H1 (cell line): ENCODE data around the gene CLP1. TPM values are rescaled to one million over a fixed set of nuclear protein-coding genes. Genes with fewer than 3 reads are reported as not detected.

Source experiments
- CTCF ChIA-PET: fragments of 300-600 bp; sonication (Branson Sonifier 250); formaldehyde crosslinking; loops from one replicate; lab custom pipeline; 2021; ENCODE audit not compliant: partially characterized antibody; lab: Charles Lee
- POLR2A ChIA-PET: fragments of 300-600 bp; sonication (Branson Sonifier 250); formaldehyde crosslinking; loops from one replicate; lab custom pipeline; 2021; ENCODE audit warnings: inconsistent platforms; ENCODE audit not compliant: partially characterized antibody; lab: Charles Lee
- DNase-seq, 2 experiments: peaks; one replicate each; pipeline versions ENCODE4 v3.0.0 to v3.0.0-alpha.2; 2010 to 2022; ENCODE audit warnings: low spot score in 2 of 2, low read depth in 1 of 2, mixed read lengths in 1 of 2
- FAIRE-seq: peaks from 2 replicates; lab custom pipeline; 2011; peaks lifted over from hg19 to GRCh38; lab: Jason Lieb, UNC
- H2AFZ ChIP-seq: 2 replicates; pipeline ENCODE4 v1.8.1; 2012; ENCODE audit warnings: low read length, inconsistent platforms
- H2AK5ac ChIP-seq: 2 replicates; pipeline ENCODE4 v1.6.1; 2013; ENCODE audit warnings: low read depth, low read length
- H2BK120ac ChIP-seq: replicated peaks from 2 replicates; pipeline ENCODE3; 2013; ENCODE audit warnings: low read depth, low read length, inconsistent platforms
- H2BK12ac ChIP-seq: 2 replicates; pipeline ENCODE4 v1.6.1; 2013; ENCODE audit warnings: low read depth, low read length
- H2BK15ac ChIP-seq: 2 replicates; pipeline ENCODE4 v1.6.1; 2013; ENCODE audit warnings: low read length
- H2BK20ac ChIP-seq: 2 replicates; pipeline ENCODE4 v1.6.1; 2013; ENCODE audit warnings: low read length
- H2BK5ac ChIP-seq: 2 replicates; pipeline ENCODE4 v1.6.1; 2013; ENCODE audit warnings: low read depth, low read length
- H3K14ac ChIP-seq: 2 replicates; pipeline ENCODE4 v1.6.1; 2013; ENCODE audit warnings: inconsistent platforms; ENCODE audit not compliant: insufficient read length
- H3K18ac ChIP-seq: 2 replicates; pipeline ENCODE4 v1.6.1; 2013; ENCODE audit warnings: low read length; ENCODE audit errors: extremely low read depth
- H3K23ac ChIP-seq: 2 replicates; pipeline ENCODE4 v1.6.1; 2013; ENCODE audit warnings: inconsistent platforms; ENCODE audit not compliant: insufficient read length
- H3K23me2 ChIP-seq: 2 replicates; pipeline ENCODE4 v1.6.1; 2013; ENCODE audit warnings: low read depth, low read length
- H3K27ac ChIP-seq: 2 replicates; pipeline ENCODE4 v1.6.1; 2011; ENCODE audit warnings: low read depth, low read length, inconsistent platforms
- H3K27me3 ChIP-seq, 4 experiments: replicated peaks in 1 of 4; 1 replicate in 1 of 4; 2 replicates in 3 of 4; pipeline versions ENCODE4 v1.6.1 to v1.8.1; 2011 to 2013; ENCODE audit warnings: low read length in 3 of 4, mild to moderate bottlenecking in 3 of 4, inconsistent platforms in 2 of 4, mixed read lengths in 2 of 4, moderate library complexity in 1 of 4; ENCODE audit not compliant: control insufficient read depth in 3 of 4, insufficient read depth in 3 of 4; ENCODE audit errors: extremely low read depth in 1 of 4
- H3K36me3 ChIP-seq, 4 experiments: 2 replicates each; pipeline versions ENCODE4 v1.6.1 to v1.8.1; 2011 to 2013; ENCODE audit warnings: mild to moderate bottlenecking in 4 of 4, low read length in 3 of 4, moderate library complexity in 2 of 4, control low read depth in 1 of 4, inconsistent platforms in 1 of 4; ENCODE audit not compliant: insufficient read depth in 4 of 4, control insufficient read depth in 2 of 4
- H3K4ac ChIP-seq: replicated peaks from 2 replicates; pipeline ENCODE3; 2013; ENCODE audit warnings: low read length, low read depth, mixed read lengths, inconsistent platforms; ENCODE audit not compliant: insufficient read length
- H3K4me1 ChIP-seq, 4 experiments: replicated peaks in 1 of 4; 1 replicate in 1 of 4; 2 replicates in 3 of 4; pipeline versions ENCODE4 v1.6.1 to v1.8.1; 2011 to 2013; ENCODE audit warnings: low read length in 3 of 4, inconsistent platforms in 2 of 4, mixed read lengths in 1 of 4; ENCODE audit not compliant: insufficient read depth in 4 of 4, control insufficient read depth in 3 of 4
- H3K4me2 ChIP-seq, 2 experiments: 2 replicates each; pipeline versions ENCODE4 v1.6.1 to v1.8.1; 2011 to 2013; ENCODE audit warnings: low read depth in 2 of 2, low read length in 2 of 2, control low read depth in 1 of 2, inconsistent platforms in 1 of 2, mild to moderate bottlenecking in 1 of 2; ENCODE audit not compliant: insufficient read depth in 1 of 2
- H3K4me3 ChIP-seq, 4 experiments: fragments of 200-600, 300-600 bp in 1 of 4; sonication (generic), shearing (Covaris generic), sonication (Bioruptor Twin) in 1 of 4; 2 replicates each; pipeline versions ENCODE4 v1.5.1 to v1.8.1; 2011 to 2016; ENCODE audit warnings: low read length in 4 of 4, low read depth in 3 of 4, control low read depth in 2 of 4, inconsistent platforms in 2 of 4, mild to moderate bottlenecking in 2 of 4, mixed read lengths in 1 of 4, moderate library complexity in 1 of 4; ENCODE audit not compliant: insufficient read depth in 2 of 4; ENCODE audit errors: extremely low read depth in 1 of 4
- H3K56ac ChIP-seq: replicated peaks from 2 replicates; pipeline ENCODE3; 2013; ENCODE audit warnings: low read depth, mild to moderate bottlenecking, mixed read lengths, low read length, inconsistent platforms; ENCODE audit not compliant: insufficient read length
- H3K79me1 ChIP-seq: 2 replicates; pipeline ENCODE4 v1.6.1; 2013; ENCODE audit warnings: low read depth, low read length, control low read depth
- H3K79me2 ChIP-seq, 2 experiments: 2 replicates each; pipeline versions ENCODE4 v1.6.1 to v1.8.1; 2012 to 2013; ENCODE audit warnings: low read length in 2 of 2, mild to moderate bottlenecking in 2 of 2, inconsistent platforms in 1 of 2; ENCODE audit not compliant: insufficient read depth in 2 of 2, control insufficient read depth in 1 of 2
- H3K9ac ChIP-seq, 4 experiments: replicated peaks in 1 of 4; 1 replicate in 1 of 4; 2 replicates in 3 of 4; pipeline versions ENCODE4 v1.6.1 to v1.8.1; 2011 to 2013; ENCODE audit warnings: low read depth in 3 of 4, low read length in 3 of 4, control low read depth in 2 of 4, mild to moderate bottlenecking in 2 of 4, moderate library complexity in 2 of 4, inconsistent platforms in 1 of 4; ENCODE audit errors: extremely low read depth in 1 of 4
- H3K9me3 ChIP-seq, 2 experiments: 2 replicates each; pipeline versions ENCODE4 v1.6.1 to v1.8.1; 2012 to 2013; ENCODE audit warnings: mild to moderate bottlenecking in 2 of 2, moderate library complexity in 2 of 2, control low read depth in 1 of 2, inconsistent platforms in 1 of 2, low read depth in 1 of 2, low read length in 1 of 2, mixed read lengths in 1 of 2; ENCODE audit not compliant: insufficient read depth in 2 of 2
- H4K20me1 ChIP-seq, 2 experiments: replicated peaks in 1 of 2; 2 replicates each; pipeline versions ENCODE3 to v1.8.1; 2011 to 2013; ENCODE audit warnings: inconsistent platforms in 2 of 2, low read length in 2 of 2, mild to moderate bottlenecking in 1 of 2; ENCODE audit not compliant: insufficient read depth in 2 of 2, control insufficient read depth in 1 of 2
- H4K5ac ChIP-seq: 2 replicates; pipeline ENCODE4 v1.6.1; 2013; ENCODE audit warnings: low read length, low read depth, mixed read lengths, inconsistent platforms; ENCODE audit not compliant: insufficient read length
- H4K8ac ChIP-seq: 2 replicates; pipeline ENCODE4 v1.8.0; 2013; ENCODE audit warnings: mild to moderate bottlenecking, moderate library complexity, low read length, inconsistent platforms; ENCODE audit not compliant: insufficient read depth; ENCODE audit errors: extremely low read depth
- H4K91ac ChIP-seq: replicated peaks from 2 replicates; pipeline ENCODE3; 2013; ENCODE audit warnings: low read length, mixed read lengths, inconsistent platforms; ENCODE audit not compliant: insufficient read length
- CHD2 ChIP-seq: IDR thresholded peaks from 2 replicates; pipeline ENCODE4 v1.6.1; 2012; ENCODE audit warnings: low read length, improper control_type of control experiment
- EGR1 ChIP-seq: IDR thresholded peaks from 2 replicates; pipeline ENCODE4 v1.6.1; 2011; ENCODE audit warnings: low read depth, low read length, borderline replicate concordance
- GABPA ChIP-seq: IDR thresholded peaks from 2 replicates; pipeline ENCODE4 v1.6.1; 2011; ENCODE audit warnings: mild to moderate bottlenecking, low read length, moderate library complexity, borderline replicate concordance; ENCODE audit not compliant: insufficient read depth
- HDAC6 ChIP-seq: IDR thresholded peaks from one replicate; pipeline ENCODE4 v1.7.1; 2012; ENCODE audit warnings: low read depth, mild to moderate bottlenecking, inconsistent platforms, low read length, moderate library complexity
- JUND ChIP-seq: IDR thresholded peaks from 2 replicates; pipeline ENCODE4 v1.6.1; 2011; ENCODE audit warnings: mild to moderate bottlenecking, improper control_type of control experiment, low read length
- MAFK ChIP-seq: IDR thresholded peaks from 2 replicates; pipeline ENCODE4 v1.6.1; 2012; ENCODE audit warnings: low read depth, mild to moderate bottlenecking, improper control_type of control experiment, low read length
- POU5F1 ChIP-seq: IDR thresholded peaks from 2 replicates; pipeline ENCODE4 v1.6.1; 2011; ENCODE audit warnings: low read depth, mild to moderate bottlenecking, low read length, moderate library complexity
- TBP ChIP-seq: IDR thresholded peaks from 2 replicates; pipeline ENCODE4 v1.6.1; 2011; ENCODE audit warnings: low read depth, low read length, improper control_type of control experiment
- TCF12 ChIP-seq: IDR thresholded peaks from 2 replicates; pipeline ENCODE4 v1.6.1; 2011; ENCODE audit warnings: low read depth, mild to moderate bottlenecking, low read length
- WGBS, 2 experiments: shearing (Covaris generic) in 1 of 2; methylation state at CpG; one replicate each; pipeline versions ENCODE4 v1.1.6 to v1.1.7; 2013 to 2015; ENCODE audit warnings: low lambda C conversion rate in 2 of 2, mixed read lengths in 2 of 2, inconsistent platforms in 1 of 2, low coverage in 1 of 2, missing lambda C conversion rate in 1 of 2; ENCODE audit not compliant: insufficient replicate concordance in 2 of 2, insufficient coverage in 1 of 2, insufficient read length in 1 of 2; ENCODE audit errors: extremely low coverage in 1 of 2, missing lambda C conversion rate in 1 of 2; 5-methylcytosine and 5-hydroxymethylcytosine counted together
- polyA plus RNA-seq, 7 experiments: library from polyadenylated mRNA; depleted of rRNA in 3 of 7; stranded (reverse) in 5 of 7; unstranded in 2 of 7; fragments of >200 nt in 5 of 7; fragments of 200-250 nt in 2 of 7; gene quantifications; 1 replicate in 5 of 7; 2 replicates in 1 of 7; 4 replicates in 1 of 7; pipeline versions ENCODE4 v1.2.1 to v1.2.3, GENCODE V29; 2011 to 2013; ENCODE audit warnings: missing spikeins in 2 of 7, mixed read lengths in 2 of 7
- total RNA-seq: library from RNA; stranded (reverse); fragmentation: NEBNext Ultra II Directional; extraction: Animal tissue kit (Norgen Biotek cat#: 25700); gene quantifications from 2 replicates; pipeline ENCODE4 v1.2.1, GENCODE V29; 2021
- TF ChIP-seq, protein P1 (sequence below), 3 experiments: IDR thresholded peaks; 1 replicate in 2 of 3; 2 replicates in 1 of 3; pipeline versions ENCODE4 v1.5.1 to v1.6.1; 2011; ENCODE audit warnings: low read length in 3 of 3, mild to moderate bottlenecking in 3 of 3, inconsistent platforms in 2 of 3, low read depth in 1 of 3, moderate library complexity in 1 of 3; ENCODE audit not compliant: insufficient read depth in 1 of 3; ENCODE audit errors: control extremely low read depth in 1 of 3
- TF ChIP-seq, protein P2 (sequence below): IDR thresholded peaks from 2 replicates; pipeline ENCODE4 v1.6.1; 2011; ENCODE audit warnings: low read depth, mild to moderate bottlenecking, low read length; ENCODE audit not compliant: insufficient read depth

CLP1 gene
- total and polyA plus RNA-seq, 2 of the 8 experiments (the other 6 are each of a cell fraction or from before 2014, with no cell fraction given): 29.4 to 29.9 TPM

DNA sequence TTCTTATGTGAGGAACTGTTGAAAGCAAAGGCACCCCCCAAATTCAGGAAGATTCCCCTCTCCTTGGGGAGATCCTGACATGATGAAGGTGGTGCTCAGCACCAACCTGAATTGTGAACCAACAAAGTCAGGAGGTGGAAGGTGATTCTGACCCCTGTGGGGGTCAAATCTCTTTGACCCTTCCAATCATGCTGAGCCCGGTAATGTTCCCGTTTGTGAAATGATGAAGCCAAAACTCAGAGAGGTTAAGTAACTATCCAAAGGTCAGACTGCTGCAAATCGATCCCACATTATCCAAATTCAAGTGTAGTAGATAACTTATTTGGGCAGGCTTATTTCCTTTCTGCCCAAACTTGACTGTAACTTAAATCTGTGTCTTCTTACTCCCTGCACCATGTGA is 41.0 kb upstream of the CLP1 start:
- ChIA-PET POLR2A (interaction anchor here (1.5 to 51.1 kb wide), 3 partner anchors 9 to 43 kb away, joined by 4 to 1546 read pairs (median 5); partner anchors contain the start of genes CLP1 and YPEL4), CTCF (interaction anchor here (1.0 to 12.6 kb wide), 5 partner anchors 19 to 87 kb away, joined by 3 to 129 read pairs (median 4); partner anchors contain the start of gene SERPING1)
- no peak overlapping the region for H3K23ac ChIP-seq
- H2AK5ac ChIP-seq: no peak overlapping the region
- no peaks in the 10 kb centered on the region for H3K27me3 ChIP-seq
- H4K5ac ChIP-seq: no peak overlapping the region
- H3K79me1 ChIP-seq: no peaks in the 10 kb centered on the region
- no peak overlapping the region for H4K91ac ChIP-seq
- H3K4me1 ChIP-seq: no peaks in the 10 kb centered on the region
- H3K9ac ChIP-seq: no peak overlapping the region
- no peak overlapping the region for H3K14ac ChIP-seq
- H3K18ac ChIP-seq: no peak overlapping the region
- no peak overlapping the region for H2BK20ac ChIP-seq
- no peak for DNase-seq
- peaks cover 0 to 23% (median 6%) of the 10 kb centered on the region in 4 experiments; a peak in 7 of 8 replicates for H3K36me3 ChIP-seq
- no peak overlapping the region for H2BK5ac ChIP-seq
- no peak overlapping the region for H2BK12ac ChIP-seq
- no peak overlapping the region for H3K4ac ChIP-seq
- no peaks in the 10 kb centered on the region for H3K23me2 ChIP-seq
- H2AFZ ChIP-seq: no peak overlapping the region
- no peak overlapping the region for H4K8ac ChIP-seq
- no peak overlapping the region for H3K56ac ChIP-seq
- H3K4me2 ChIP-seq: no peak overlapping the region
- no peak overlapping the region for H2BK120ac ChIP-seq
- H3K79me2 ChIP-seq: no peaks in the 10 kb centered on the region
- 97% methylated on average over 3 of the region's 3 CpGs; no CpG with 5 or more reads in 1 of the 2 experiments for WGBS, 2 experiments
- peaks cover 5 to 10% of the 10 kb centered on the region in 2 experiments; a peak in 3 of 4 replicates for H3K9me3 ChIP-seq
- H3K4me3 ChIP-seq: no peak overlapping the region
- H2BK15ac ChIP-seq: no peak overlapping the region
- H4K20me1 ChIP-seq: no peaks in the 10 kb centered on the region
- no peak overlapping the region for H3K27ac ChIP-seq
- FAIRE-seq: no peak
- TF ChIP-seq MAFK: no peak
- TF ChIP-seq POU5F1: no peak
- TF ChIP-seq, protein P1, sequence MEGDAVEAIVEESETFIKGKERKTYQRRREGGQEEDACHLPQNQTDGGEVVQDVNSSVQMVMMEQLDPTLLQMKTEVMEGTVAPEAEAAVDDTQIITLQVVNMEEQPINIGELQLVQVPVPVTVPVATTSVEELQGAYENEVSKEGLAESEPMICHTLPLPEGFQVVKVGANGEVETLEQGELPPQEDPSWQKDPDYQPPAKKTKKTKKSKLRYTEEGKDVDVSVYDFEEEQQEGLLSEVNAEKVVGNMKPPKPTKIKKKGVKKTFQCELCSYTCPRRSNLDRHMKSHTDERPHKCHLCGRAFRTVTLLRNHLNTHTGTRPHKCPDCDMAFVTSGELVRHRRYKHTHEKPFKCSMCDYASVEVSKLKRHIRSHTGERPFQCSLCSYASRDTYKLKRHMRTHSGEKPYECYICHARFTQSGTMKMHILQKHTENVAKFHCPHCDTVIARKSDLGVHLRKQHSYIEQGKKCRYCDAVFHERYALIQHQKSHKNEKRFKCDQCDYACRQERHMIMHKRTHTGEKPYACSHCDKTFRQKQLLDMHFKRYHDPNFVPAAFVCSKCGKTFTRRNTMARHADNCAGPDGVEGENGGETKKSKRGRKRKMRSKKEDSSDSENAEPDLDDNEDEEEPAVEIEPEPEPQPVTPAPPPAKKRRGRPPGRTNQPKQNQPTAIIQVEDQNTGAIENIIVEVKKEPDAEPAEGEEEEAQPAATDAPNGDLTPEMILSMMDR (IDR thresholded peaks at IDR 0.05; ENCODE audit: control extremely low read depth in 1 of 3, insufficient read depth in 1 of 3, low read depth in 1 of 3, low read length in 3 of 3): no peak
- TF ChIP-seq, protein P2, sequence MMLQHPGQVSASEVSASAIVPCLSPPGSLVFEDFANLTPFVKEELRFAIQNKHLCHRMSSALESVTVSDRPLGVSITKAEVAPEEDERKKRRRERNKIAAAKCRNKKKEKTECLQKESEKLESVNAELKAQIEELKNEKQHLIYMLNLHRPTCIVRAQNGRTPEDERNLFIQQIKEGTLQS: no peak
- TF ChIP-seq HDAC6: no peak
- no peak for TF ChIP-seq GABPA
- no peak for TF ChIP-seq EGR1
- no peak for TF ChIP-seq TBP
- TF ChIP-seq JUND: no peak
- no peak for TF ChIP-seq CHD2
- no peak for TF ChIP-seq TCF12
